Breast epithelium (tissue), 4 donors: ENCODE data around the gene NQO2. TPM values are rescaled to one million over a fixed set of nuclear protein-coding genes. Genes with fewer than 3 reads are reported as not detected.

Experiments used
- DNase-seq, 2 donors: peaks; one replicate each; pipeline ENCODE4 v3.0.0-alpha.2; 2019; ENCODE audit warnings: low spot score in 2 of 2
- H3K27ac ChIP-seq, 2 donors: fragments of 200-600 bp; sonication (generic) in 1 of 2; one replicate each; pipeline ENCODE4 v1.5.1; 2016 to 2019; ENCODE audit warnings: mild to moderate bottlenecking in 1 of 2
- H3K27me3 ChIP-seq, 2 donors: fragments of 200-600 bp; sonication (generic) in 1 of 2; one replicate each; pipeline versions ENCODE4 v1.5.1 to v1.6.0; 2017 to 2019; ENCODE audit warnings: control low read depth in 1 of 2, mild to moderate bottlenecking in 1 of 2
- H3K36me3 ChIP-seq: fragments of 200-600 bp; one replicate; pipeline ENCODE4 v1.5.1; 2019
- H3K4me1 ChIP-seq, 2 donors: fragments of 200-600 bp; sonication (generic); one replicate each; pipeline ENCODE4 v1.5.1; 2016 to 2019; ENCODE audit warnings: control low read depth in 1 of 2
- H3K4me3 ChIP-seq, 3 donors: fragments of 200-600 bp; sonication (generic); 1 replicate in 2 of 3; 2 replicates in 1 of 3; pipeline ENCODE4 v1.5.1; 2016 to 2019; ENCODE audit warnings: mild to moderate bottlenecking in 3 of 3, moderate library complexity in 2 of 3
- H3K9me3 ChIP-seq, 2 donors: fragments of 200-600 bp; sonication (generic) in 1 of 2; one replicate each; pipeline ENCODE4 v1.5.1; 2016 to 2019; ENCODE audit warnings: control low read depth in 1 of 2
- POLR2A ChIP-seq: fragments of 450-650 bp; IDR thresholded peaks from one replicate; pipeline ENCODE4 v1.6.1; 2016; ENCODE audit warnings: antibody characterized with exemption, mild to moderate bottlenecking, moderate library complexity
- POLR2AphosphoS5 ChIP-seq, 3 donors: sonication (generic); formaldehyde crosslinking; IDR thresholded peaks; one replicate each; pipeline ENCODE4 v1.6.1; 2017; ENCODE audit warnings: antibody characterized with exemption in 3 of 3
- intact Hi-C: fragments of 100-400 bp; cut with DNase I; formaldehyde crosslinking; loops from one replicate; pipeline ENCODE4 v1.15.1; 2023; ENCODE audit warnings: low total_unique reads
- total RNA-seq, 3 donors: library from RNA; depleted of rRNA; stranded (reverse); fragments of >200 nt; gene quantifications; one replicate each; pipeline ENCODE4 v1.1.0, GENCODE V29; 2016
- TF ChIP-seq, protein P1 (sequence below), 3 donors: fragments of 450-650 bp; IDR thresholded peaks; one replicate each; pipeline ENCODE4 v1.5.1; 2016 to 2017; ENCODE audit warnings: antibody characterized with exemption in 3 of 3, mild to moderate bottlenecking in 3 of 3, moderate library complexity in 3 of 3

The NQO2 gene
- total RNA-seq, 3 donors from 2014 or later, result 23.6 to 64.6 (median 24.9) TPM

- TF ChIP-seq POLR2AphosphoS5 (IDR thresholded peaks at IDR 0.05) (no peak), POLR2A (no peak)
- TF ChIP-seq, protein P1, sequence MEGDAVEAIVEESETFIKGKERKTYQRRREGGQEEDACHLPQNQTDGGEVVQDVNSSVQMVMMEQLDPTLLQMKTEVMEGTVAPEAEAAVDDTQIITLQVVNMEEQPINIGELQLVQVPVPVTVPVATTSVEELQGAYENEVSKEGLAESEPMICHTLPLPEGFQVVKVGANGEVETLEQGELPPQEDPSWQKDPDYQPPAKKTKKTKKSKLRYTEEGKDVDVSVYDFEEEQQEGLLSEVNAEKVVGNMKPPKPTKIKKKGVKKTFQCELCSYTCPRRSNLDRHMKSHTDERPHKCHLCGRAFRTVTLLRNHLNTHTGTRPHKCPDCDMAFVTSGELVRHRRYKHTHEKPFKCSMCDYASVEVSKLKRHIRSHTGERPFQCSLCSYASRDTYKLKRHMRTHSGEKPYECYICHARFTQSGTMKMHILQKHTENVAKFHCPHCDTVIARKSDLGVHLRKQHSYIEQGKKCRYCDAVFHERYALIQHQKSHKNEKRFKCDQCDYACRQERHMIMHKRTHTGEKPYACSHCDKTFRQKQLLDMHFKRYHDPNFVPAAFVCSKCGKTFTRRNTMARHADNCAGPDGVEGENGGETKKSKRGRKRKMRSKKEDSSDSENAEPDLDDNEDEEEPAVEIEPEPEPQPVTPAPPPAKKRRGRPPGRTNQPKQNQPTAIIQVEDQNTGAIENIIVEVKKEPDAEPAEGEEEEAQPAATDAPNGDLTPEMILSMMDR (IDR thresholded peaks at IDR 0.05), result no peak
- H3K27ac ChIP-seq, result no peak overlapping the region
- peak in 1 of 2 donors; percentile 7 for DNase-seq
Observed at GRCh38 chr6:2978923-2979322, 20.8 kb upstream of the NQO2 start.

DNA sequence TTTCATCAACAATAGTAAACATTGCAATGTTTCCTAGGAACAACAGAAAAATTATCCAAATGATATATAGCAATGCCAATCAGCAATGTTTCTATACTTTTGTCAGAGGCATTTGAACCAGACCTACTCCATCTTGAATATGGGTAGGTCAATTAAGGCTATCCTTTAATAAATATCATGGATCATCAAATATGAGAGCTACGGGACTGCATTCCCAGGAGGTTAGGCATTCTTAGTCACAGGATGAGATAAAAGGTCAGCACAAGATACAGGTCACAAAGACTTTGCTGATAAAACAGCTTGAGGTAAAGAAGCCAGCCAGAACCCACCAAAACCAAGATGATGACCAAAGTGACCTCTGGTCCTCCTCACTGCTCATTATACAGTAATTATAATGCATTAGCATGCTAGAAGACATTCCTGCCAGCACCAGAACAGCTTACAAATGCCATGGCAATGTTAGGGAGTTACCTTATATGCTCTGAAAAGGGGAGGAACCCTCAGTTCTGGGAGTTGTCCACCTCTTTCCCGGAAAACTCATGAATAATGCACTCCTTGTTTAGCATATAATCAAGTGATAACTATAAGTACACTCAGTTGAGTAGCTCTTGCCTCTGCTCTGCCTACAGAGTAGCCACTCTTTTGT is 19.8 kb upstream of the NQO2 start:
- Histone ChIP-seq H3K9me3 (no peaks in the 10 kb centered on the region), H3K4me1 (no peaks in the 10 kb centered on the region), H3K27me3 (no peaks in the 10 kb centered on the region), H3K27ac (no peak overlapping the region), H3K36me3 (no peaks in the 10 kb centered on the region), H3K4me3 (no peak overlapping the region)
- peak in 1 of 2 donors; percentile 7 for DNase-seq
- intact Hi-C loops, result no loop called here
- TF ChIP-seq, protein P1 (IDR thresholded peaks at IDR 0.05), result no peak
- TF ChIP-seq POLR2AphosphoS5 (IDR thresholded peaks at IDR 0.05) (no peak), POLR2A (no peak)

More at GRCh38 chr6:2978923-2979322, 20.8 kb upstream of the NQO2 start:
- Histone ChIP-seq H3K9me3 (no peaks in the 10 kb centered on the region), H3K36me3 (no peaks in the 10 kb centered on the region), H3K4me3 (no peak overlapping the region), H3K27me3 (no peaks in the 10 kb centered on the region), H3K4me1 (no peaks in the 10 kb centered on the region)
- intact Hi-C loops, result no loop called here

DNA sequence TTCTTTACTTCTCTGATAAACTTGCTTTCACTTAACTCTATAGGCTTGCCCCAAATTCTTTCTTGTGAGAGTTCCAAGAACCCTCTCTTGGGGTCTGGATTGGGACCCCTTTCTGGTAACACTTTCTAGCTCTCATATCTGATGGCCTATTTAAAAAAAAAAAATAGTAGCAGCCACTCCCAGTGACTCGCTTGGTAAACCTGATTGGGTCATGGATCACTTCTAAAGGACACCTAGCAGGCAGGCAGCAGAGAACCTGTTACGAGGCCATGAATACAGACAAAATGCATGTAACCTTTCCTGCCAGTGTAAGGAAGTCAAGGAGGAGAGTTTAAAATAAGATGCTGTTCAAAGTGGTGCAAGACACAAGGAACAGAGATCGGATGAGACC is 19.2 kb upstream of the NQO2 start:
- no peak for DNase-seq
- Histone ChIP-seq H3K27ac (peak overlapping the region in 1 of 2 donors; percentile 85), H3K4me3 (no peak overlapping the region), H3K9me3 (no peaks in the 10 kb centered on the region), H3K4me1 (no peaks in the 10 kb centered on the region), H3K36me3 (no peaks in the 10 kb centered on the region), H3K27me3 (no peaks in the 10 kb centered on the region)
- TF ChIP-seq POLR2AphosphoS5 (IDR thresholded peaks at IDR 0.05), result no peak
- TF ChIP-seq, protein P1 (IDR thresholded peaks at IDR 0.05), result no peak
- no peak for TF ChIP-seq POLR2A
- intact Hi-C loops, result no loop called here

GRCh38 chr6:2982426-2983117 is 17.1 kb upstream of the NQO2 start:
- intact Hi-C loops, result no loop called here
- Histone ChIP-seq H3K4me3 (no peak overlapping the region), H3K9me3 (no peaks in the 10 kb centered on the region), H3K36me3 (no peaks in the 10 kb centered on the region), H3K4me1 (no peaks in the 10 kb centered on the region), H3K27me3 (no peaks in the 10 kb centered on the region), H3K27ac (peak overlapping the region; percentile 71 to 79)
- TF ChIP-seq POLR2A (no peak), POLR2AphosphoS5 (IDR thresholded peaks at IDR 0.05) (no peak)
- TF ChIP-seq, protein P1 (IDR thresholded peaks at IDR 0.05), result no peak
- no peak for DNase-seq

- H3K27ac ChIP-seq, result no peak overlapping the region
- H3K36me3 ChIP-seq, result no peaks in the 10 kb centered on the region
- H3K4me3 ChIP-seq, result no peak overlapping the region
- intact Hi-C loops, result no loop called here
- TF ChIP-seq, protein P1 (IDR thresholded peaks at IDR 0.05), result no peak
- no peak for TF ChIP-seq POLR2A
- H3K9me3 ChIP-seq, result no peaks in the 10 kb centered on the region
- peak in 1 of 2 donors; percentile 2 for DNase-seq
- no peaks in the 10 kb centered on the region for H3K4me1 ChIP-seq
- H3K27me3 ChIP-seq, result no peaks in the 10 kb centered on the region
Observed at GRCh38 chr6:2984738-2985406, 14.8 kb upstream of the NQO2 start.
